Hematopoietic multipotent progenitor cell treated with erythropoietin and hydrocortisone succinate and interleukin-3 and kit ligand, for 15 days (in vitro differentiated cells): ENCODE measurements around the gene PIGC.

Experiments used
- DNase-seq: peaks from one replicate; pipeline ENCODE4 v3.0.0-alpha.2; 2015; ENCODE audit warnings: low spot score

The PIGC gene

DNA sequence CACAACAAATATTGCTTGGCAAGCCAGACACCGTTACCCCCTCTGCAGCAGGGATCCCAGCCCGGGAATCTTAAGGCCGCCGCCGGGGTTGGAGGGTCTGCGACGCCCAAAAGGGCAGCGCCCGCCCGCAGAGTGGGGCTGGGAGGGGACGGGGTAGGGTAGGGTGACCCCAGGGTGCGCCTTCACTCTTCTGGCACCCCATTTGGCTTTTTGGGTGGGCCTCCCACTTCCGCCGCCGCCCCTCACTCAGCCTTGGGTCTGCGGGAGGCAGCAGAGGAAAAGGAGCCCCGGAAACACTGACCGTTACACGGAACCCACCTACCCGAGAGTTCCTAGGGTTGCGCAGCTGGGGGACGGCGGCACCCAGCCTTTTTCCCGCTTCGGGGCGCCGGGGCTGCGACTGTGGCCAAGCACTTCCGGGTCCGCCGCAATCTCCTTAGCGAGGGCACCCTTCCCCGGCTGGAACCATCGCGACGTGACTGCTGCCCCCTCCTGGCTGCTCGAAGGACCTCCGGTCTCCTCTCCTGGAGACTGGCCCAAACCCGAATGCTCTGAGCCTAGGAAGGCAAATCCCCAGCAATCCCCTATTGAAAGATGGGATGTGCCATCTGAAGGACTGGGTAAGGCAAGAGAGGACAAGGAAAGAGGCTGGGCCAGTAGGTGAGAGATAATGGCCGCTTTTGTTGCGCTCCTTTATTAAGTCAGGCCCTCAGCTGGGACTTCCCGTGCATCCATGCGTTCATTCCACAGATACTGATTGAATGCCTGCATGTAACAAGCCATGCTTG is at the start of gene PIGC:
PIGC (minus strand) TSS at position 404 of the 788 bp plus-strand sequence. CDS start 1,447 bp downstream, outside the sequence.
- DNase-seq = peak; percentile 90

DNA sequence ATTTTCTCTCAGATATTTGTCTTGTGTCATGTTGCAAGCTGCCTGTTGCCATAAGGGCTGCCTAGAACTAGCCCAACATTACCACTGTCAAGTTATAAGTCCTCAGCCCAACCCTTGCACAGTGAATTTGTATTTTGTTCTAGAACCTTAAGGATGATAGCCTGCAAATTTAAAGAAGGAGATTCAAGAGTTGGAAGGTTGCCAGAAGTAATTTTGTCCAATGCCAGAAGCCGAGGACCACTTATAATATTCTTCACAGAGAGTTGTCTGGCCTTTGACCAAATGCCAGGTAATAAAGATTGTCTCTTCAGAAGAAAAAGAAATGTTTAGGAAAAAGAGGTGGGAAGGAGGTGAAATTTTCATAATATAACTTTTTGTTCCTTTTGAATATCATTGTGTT is 48.6 kb upstream of the PIGC start:
- no peak for DNase-seq

DNA sequence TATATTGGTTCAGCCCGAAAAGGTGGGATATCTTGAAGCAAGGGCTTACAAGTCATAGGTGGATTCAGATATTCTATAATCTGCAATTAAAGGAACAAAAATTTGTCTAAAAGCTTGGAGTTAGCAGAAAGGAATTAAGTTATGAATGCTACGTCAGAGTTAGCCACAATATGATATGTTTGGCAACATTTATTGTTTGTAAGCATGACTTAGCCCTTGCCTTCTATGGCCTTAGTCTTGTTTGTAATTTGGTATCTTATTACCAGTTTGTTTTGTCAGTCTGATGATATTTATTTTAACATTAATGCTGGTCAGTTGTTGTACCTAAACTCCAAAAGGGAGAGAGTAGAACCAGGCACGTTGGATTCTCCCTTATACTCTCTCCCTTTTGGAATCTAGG is 46.0 kb upstream of the PIGC start:
- DNase-seq = no peak

DNA sequence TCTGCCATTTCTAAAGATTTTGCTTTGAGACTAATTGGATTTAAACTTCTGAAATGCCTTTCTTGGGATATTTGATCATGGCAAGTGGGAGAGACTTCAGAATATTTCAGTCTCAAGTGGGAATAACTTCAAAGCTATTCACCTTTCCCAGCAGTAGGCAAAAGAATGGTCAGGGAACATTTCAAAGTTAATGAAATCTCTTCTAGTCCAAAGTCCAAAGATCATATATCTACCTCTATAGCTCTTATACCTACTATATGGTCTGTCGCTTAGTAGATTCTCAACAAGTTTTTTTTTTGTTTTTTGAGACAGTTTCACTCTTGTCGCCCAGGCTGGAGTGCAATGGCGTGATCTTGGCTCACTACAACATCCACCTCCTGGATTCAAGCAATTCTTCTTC is 44.5 kb upstream of the PIGC start:
- DNase-seq = no peak

DNA sequence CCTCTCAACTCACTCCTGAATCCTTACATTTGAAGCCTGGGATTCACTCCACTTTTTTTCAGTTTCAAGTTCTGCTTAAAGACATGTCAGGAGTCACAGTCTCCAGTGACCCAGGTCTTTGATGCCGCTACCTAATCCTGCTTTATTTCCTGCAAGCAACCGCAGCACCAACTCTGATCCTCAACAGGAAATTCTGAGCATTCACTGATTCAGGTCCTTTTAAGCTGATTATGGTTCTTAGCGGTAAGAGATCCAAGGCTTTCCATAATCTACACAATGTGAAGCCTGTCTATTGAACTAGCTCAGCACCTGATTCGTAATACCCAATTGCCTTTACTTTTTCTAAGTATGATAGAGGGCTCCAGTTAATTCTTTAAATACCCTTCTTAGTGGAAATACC is 43.7 kb upstream of the PIGC start:
- DNase-seq = no peak

DNA sequence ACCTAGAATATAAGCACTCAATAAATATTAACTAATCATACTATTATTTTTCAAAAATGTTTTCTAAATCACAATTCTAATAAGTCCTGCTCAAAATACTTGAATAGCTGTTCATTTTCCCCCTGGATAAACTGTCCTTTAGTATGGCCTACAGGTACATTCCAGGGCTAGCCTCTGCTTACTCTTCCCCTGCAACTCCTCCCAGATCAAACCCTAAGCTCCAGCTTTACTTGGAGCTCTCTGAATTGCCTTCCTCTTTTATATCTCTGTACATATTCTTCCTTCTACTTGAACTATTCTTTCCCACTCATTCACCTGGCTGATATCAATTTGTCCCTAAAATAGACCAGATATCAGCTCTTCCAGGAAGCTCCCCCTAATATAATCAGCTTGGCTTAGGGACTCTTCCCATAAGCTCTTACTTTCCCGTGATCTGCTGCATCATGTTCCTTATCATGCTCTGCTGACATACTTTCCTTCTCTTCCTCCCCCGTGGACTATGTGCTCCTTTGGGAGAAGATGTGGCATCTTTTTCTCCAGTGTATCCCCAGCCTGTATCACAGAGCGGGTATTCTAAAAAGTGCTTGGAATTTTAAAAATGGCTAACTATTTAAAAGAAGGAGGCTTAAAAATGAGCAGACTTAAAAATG is 43.1 kb upstream of the PIGC start:
- no peak for DNase-seq

DNA sequence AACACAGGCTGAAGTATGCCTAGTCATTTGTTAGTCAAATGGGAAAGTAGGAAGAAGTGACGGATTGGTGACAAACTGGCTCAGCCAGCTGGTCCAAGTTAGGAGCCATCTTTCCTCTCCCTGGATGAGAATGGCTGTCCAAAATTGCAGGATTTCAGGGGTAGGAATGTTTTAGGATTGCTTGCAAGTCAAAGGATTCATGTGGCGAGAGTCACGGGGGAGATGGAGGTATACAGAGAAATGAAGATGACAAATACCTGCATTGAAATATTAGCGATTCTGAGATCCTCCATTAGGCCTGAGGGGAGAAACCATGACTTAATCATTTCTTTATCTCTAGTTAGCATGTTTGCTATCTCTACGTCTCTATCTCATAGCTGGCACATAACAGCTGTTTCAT is 41.8 kb upstream of the PIGC start:
- DNase-seq = peak; percentile 50

DNA sequence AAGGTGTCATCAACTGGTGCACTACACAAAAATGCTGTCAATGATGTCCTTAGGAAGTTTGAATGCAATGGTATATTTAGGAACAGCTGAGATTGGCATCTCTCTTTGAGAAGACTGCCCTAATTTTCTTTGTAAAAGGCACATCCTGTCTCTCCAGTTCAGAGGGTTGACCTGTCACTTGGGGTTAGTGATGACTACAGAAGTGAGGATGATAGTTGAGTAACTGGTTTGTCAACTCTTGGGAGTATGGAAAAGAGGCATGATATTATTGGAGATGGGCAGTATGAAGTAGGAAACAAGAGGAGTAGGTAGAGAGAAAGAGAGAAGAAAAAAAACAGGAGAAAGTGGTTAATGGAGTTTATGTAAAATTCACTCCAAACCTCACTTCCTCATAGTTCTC is 40.4 kb upstream of the PIGC start:
- DNase-seq = no peak

DNA sequence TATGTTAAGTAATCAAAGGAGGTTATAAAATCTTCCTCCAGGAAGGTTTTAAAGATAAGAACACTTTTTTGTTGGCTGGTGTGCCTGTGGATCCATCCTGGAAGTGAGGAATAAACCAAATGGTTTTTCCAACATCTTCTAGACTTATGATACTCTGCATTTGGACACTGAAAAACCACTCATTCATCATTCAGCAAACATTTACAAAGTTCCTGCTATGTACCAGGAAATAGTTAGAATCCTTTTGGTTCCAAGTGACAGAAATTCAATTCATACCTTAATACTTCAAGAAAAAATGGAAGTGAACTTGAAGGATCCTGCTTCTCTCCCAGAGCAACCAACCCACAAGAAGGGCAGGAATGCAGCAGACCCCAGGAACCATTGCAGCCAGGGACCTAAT is 39.6 kb upstream of the PIGC start:
- no peak for DNase-seq

DNA sequence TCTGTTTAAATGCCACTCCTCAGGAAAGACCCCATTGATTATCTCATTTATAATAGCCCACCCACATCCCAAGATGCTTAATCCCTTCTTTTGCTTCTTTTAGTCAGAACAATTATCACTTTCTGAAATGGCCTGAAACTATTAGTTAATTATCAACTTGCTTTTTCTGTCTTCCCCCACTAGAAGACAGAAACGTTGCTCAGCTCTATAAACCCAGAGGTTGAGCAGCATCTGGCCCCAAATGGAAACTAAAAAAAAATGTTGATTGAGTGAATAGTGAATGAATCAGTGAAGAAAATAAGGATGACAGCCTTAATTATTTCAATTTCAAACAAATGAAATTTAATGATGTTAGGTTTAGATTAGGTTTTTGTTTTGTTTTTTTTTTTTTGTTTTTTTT is 38.2 kb upstream of the PIGC start:
- DNase-seq = no peak

DNA sequence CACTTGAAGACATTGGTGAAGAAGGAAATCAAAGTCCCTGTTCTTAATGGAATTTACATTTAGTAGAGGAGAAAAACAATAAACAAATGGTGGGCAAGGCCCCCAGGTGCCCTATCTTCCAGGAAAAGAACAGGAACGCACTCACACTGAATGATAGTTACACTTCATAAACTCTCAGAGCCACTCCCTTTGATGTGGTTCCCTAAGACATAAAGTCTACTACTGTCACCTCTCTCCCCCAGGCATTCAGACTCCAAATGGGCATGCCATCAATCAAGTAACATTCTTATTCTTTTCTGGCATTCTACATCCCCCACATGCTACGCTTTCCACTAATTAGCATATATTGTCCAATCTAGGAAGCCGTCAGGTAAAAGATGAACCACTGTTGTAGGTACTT is 36.6 kb upstream of the PIGC start:
- DNase-seq = no peak

DNA sequence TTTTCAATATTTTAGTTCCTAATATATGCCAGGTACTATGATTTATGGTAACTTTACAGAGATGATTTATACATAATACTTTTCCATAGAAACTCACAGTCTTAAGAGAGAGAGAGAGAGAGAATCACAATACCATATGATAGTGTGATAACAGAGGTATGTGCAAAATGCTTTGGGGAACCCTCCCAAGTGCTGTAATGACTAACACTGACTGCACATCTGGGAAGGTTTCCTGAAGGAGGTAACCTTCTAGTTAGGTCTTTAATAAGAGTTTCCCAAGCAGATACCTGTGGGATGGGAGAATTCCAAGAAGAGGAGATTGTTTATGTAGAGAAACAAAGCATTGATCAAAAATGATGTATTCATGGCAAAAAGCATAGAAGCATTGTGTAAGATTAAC is 34.6 kb upstream of the PIGC start:
- DNase-seq = no peak

DNA sequence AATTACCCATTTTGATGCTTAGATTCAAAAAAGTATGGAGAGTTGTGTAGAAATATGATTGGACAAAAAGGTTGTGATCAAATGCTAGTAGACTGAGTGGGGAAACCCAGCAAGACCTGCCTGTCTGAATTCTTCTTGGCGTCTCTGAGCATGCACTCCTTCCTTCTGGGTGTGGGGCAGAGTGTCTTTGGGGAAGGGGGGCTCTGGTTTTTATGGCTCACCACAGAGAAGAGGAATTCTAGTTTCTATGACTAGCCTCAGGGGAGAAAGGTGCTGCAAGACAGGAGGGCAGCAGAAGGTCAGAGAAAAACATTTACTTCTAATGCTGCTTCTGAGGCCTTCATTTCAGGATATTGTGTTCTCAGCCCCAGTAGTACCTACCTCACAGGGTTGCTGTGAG is 33.9 kb upstream of the PIGC start:
- no peak for DNase-seq

DNA sequence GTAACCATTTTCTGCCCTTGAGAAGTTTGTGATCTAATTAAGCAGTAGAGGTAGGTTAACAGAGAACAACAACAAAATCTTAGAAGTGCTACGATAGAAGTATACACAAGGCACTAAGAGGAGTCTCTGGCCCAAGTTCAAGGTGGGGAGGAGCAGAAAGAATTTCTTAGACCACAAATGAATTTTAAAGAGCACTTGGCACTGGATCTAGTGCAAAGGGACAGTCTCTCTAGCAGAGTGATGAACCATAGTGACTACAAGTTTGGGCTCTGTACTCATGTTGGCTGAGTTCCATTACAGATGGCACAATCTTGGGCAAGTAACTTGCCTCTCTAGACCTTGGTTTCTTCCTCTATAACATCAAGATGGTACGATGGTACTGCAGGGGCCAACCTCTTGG is 33.3 kb upstream of the PIGC start:
- DNase-seq = no peak

DNA sequence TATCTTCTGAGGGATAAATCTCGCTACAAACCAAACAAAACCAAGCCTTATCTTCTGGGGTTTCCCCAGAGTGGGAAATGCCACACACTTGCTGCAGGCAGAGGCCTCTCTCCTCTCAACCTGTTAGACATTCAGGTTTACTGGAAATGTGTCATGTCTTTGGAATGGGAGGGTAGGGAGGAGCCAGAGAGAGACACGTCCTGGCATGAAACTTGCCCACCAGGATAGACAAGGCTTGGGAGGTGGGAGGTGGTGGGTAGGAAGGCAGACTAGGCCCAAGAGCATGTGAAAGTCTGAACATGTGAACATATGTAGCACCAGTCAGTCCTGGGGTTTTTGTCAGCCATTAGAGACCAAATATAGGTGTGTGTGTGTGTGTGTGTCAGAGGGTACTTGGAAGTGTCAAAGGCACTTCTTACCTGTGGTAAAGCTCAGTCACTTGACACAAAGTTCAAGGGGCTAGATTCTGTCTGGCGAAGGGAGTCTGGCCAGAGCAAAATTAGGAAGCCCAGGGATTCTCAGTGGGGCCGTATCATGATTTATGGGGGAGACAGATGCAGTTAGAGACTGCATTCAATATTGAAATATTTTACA is 32.4 kb upstream of the PIGC start:
- no peak for DNase-seq

DNA sequence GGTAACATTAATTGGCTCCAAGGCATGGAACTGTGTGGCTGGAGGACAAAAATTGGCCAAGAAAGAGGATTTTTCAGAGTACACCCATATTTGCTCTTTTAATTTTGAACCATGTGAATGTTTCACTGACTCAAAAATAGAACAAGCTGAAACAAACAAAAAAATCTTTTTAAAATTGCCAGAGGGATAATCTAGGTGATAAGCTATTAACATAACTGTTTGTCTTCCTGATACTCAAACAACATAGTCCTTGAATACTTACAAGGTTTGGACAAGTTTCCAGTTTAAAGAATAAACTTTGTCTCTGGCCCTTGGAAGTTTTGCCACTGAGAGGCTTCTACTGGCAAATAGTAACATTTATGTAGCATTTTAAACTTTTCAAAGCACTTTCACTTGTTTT is 30.0 kb upstream of the PIGC start:
- no peak for DNase-seq

DNA sequence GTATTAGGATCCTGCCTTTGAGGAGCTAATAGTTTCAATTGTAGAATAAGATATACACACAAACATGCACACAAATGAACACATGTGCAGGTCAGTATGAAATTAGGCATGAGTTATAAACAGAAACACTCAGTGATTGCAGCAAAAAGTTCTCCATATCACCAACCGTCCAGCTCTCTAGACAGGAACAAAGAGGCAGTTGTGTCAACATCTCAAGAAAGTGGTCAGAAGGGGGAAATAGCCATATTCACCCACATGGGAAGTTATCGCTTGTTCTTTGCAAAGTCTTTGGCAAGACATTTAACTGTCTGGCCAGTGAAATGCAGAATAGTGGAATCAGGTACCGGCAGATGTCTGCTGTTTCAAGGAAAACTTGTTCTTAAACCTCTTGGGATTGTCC is 29.4 kb upstream of the PIGC start:
- DNase-seq = no peak

DNA sequence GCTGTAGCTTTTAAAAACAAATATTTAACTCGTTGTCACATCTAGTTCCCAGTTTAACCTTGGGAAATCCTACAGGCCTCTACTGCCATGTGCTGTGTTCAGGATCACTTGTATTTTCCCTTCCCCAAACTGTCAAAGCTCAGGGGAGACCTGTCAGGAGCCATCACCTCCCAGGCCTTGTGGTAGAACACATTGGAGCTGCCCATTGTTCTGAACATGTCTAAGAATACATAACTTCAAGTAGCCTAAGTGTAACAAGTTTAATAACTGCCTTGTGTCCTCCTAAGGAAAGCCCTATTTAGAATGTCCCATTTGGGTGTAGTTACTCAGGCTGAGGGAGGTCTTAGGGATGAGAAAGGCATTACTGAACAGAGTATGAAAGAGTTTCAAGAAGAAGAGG is 28.6 kb upstream of the PIGC start:
- DNase-seq = no peak

DNA sequence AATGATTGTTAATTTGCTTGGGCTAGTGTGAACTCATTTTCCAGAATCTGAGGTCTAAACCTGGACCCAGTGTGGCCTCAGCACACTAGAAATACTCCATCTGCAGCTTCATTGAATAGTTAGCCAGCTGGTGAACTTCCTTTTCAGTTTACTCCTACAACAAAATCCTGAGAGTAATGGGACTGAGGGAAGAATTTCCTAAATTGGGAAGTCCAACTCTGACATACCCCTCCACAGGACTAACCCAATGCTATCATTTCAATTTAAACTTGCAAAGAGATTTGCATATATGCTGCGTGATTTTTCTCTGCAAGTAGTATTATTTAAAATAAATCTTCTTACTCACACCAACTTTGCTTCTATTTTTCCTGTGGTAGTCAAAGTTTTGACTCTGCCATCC is 27.8 kb upstream of the PIGC start:
- DNase-seq = no peak

DNA sequence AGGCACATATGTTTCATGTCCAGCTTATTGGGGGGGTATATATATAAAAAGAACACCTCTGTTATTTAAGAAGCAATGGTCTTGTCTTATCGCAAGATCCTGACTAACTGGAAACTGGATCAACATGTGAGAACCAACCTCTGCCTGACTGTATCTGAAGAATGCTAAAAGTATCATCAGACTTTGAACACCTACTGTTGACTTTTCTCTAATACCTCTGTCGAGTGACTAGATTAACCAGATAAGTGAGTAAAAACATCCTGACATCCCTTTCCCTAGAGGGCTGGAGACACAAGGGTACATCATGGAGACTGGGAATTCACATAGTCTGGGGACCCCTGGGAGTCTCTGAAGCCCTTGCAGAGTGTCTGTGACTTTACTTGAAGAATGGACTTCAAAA is 26.3 kb upstream of the PIGC start:
- no peak for DNase-seq

DNA sequence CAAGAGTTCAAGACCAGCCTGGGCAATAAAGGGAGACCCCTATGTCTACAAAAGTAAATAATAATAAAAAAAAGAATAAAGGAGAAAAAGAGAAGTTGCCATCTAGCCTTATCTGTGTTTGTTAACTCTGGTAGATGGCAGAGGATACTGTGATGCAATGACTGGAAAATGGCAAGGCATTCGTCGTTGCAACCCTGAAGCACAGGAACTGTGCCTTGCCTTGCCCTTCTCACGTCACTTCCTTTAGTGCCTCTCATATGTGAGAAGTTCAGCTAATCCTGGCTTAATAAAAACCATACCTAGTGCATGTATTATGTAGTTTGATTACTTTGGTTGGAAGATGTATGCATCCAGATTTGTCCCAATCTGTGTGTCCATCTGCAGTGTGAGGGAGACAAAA is 25.8 kb upstream of the PIGC start:
- no peak for DNase-seq

DNA sequence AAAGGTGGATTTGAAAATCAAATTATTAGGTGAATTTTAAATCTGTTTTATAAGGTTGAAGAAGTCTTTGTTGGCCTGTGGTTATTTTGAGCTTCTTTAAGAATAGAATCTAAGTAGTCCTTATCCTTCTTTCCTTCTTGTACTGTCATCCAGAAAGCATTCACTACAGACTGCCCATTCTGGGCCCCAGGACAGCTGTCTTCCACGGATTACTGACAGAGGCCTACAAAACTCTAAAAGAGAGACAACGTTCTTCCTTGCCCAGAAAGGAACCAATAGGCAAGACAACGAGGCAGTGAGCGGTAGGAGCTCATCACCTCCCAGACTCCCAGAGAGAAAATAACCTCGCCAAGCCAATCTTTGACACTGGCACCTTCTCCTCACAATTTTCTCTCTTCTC is 24.4 kb upstream of the PIGC start:
- no peak for DNase-seq

DNA sequence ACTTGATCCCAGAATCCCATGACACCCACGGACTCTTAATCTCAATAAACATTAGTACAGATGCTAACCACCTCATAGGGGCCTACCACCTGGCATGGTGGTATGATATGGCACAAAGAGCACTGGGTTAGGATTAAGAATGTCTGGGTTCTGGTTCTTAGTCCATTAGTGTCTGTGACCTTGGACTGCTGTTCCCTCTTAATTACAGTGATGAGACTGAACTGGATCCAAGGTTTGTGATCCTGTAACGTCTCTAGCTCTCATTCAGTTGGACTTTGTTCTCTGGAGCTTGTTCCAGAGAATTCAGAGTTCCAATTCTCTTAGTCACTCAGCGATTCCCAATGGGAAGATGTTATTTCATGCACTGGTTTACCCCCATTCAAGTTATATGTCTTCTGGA is 23.6 kb upstream of the PIGC start:
- DNase-seq = no peak
